Esophagus (tissue), 2 donors: ENCODE results near the gene ADAMTS18. TPM values are rescaled to one million over a fixed set of nuclear protein-coding genes. Genes with fewer than 3 reads are reported as not detected.

Source experiments
- H3K27ac ChIP-seq, 2 donors: one replicate each; pipeline ENCODE4 v1.5.1; 2013; ENCODE audit warnings: low read depth in 2 of 2, mild to moderate bottlenecking in 2 of 2, inconsistent platforms in 1 of 2, low read length in 1 of 2, moderate library complexity in 1 of 2
- H3K27me3 ChIP-seq, 2 donors: one replicate each; pipeline ENCODE4 v1.6.1; 2013; ENCODE audit warnings: low read length in 2 of 2, control low read depth in 1 of 2, mild to moderate bottlenecking in 1 of 2; ENCODE audit not compliant: insufficient read depth in 2 of 2, control insufficient read depth in 1 of 2
- H3K36me3 ChIP-seq, 2 donors: one replicate each; pipeline ENCODE4 v1.6.1; 2013; ENCODE audit warnings: low read length in 1 of 2; ENCODE audit not compliant: control insufficient read depth in 2 of 2, insufficient read depth in 2 of 2
- H3K4me1 ChIP-seq, 2 donors: one replicate each; pipeline ENCODE4 v1.6.1; 2013; ENCODE audit warnings: low read length in 1 of 2; ENCODE audit not compliant: control insufficient read depth in 2 of 2, insufficient read depth in 2 of 2
- H3K4me3 ChIP-seq, 2 donors: one replicate each; pipeline ENCODE4 v1.5.1; 2013; ENCODE audit warnings: low read length in 2 of 2, mild to moderate bottlenecking in 2 of 2, low read depth in 1 of 2, moderate library complexity in 1 of 2
- H3K9me3 ChIP-seq, 2 donors: one replicate each; pipeline ENCODE4 v1.6.1; 2013; ENCODE audit warnings: mild to moderate bottlenecking in 2 of 2, low read depth in 1 of 2, low read length in 1 of 2, moderate library complexity in 1 of 2; ENCODE audit not compliant: control insufficient read depth in 2 of 2, insufficient read depth in 1 of 2
- WGBS, 2 donors: extraction: QIAGEN DNeasy Blood & Tissue Kit; methylation state at CpG; one replicate each; pipeline ENCODE4 v1.1.7; 2013; 5-methylcytosine and 5-hydroxymethylcytosine counted together
- polyA plus RNA-seq, 2 donors: library from polyadenylated mRNA; stranded (reverse); fragments of 200-250 nt; gene quantifications; one replicate each; pipeline ENCODE4 v1.2.3, GENCODE V29; 2013
- donor health status: healthy with polysubstance abuse.
- donor health status: Bipolar disorder and iron deficiency.

ADAMTS18 gene
- polyA plus RNA-seq, 2 donors, result under 0.01 to 0.02 TPM

DNA sequence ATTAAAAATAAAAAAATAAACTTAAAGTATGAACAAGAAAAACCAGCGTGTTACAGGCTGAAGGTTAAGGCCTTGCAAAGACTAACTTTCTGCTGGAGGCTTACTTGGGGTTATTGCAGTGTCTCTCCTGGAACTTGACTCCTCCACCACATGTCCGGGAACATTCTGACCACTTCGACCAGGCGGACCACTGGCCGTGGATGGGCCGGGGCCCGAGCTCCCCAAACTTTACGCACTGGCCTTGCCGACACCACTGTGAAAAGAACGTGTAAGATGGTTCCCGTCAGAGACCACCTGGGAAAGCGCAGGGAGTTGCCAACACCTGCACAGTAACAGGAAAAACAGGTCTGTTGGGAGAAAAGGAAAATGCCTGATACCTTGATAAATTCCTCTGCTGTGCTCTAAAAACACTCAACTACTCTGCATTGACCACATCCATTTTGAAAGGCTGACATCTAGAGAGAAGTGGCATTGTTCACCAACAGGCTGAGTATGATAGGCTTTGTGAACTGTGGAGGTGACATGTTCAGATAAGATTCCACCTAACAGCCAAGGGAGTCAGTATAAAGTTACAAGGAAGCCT is 99.1 kb downstream of the ADAMTS18 start:
- H3K27me3 ChIP-seq, result no peaks in the 10 kb centered on the region
- WGBS, 2 donors, result 59 to 64% methylated on average over 12 of the region's 12 CpGs
- H3K4me1 ChIP-seq, result no peaks in the 10 kb centered on the region
- H3K36me3 ChIP-seq, result no peaks in the 10 kb centered on the region
- H3K4me3 ChIP-seq, result no peak overlapping the region
- no peaks in the 10 kb centered on the region for H3K9me3 ChIP-seq
- no peak overlapping the region for H3K27ac ChIP-seq

DNA sequence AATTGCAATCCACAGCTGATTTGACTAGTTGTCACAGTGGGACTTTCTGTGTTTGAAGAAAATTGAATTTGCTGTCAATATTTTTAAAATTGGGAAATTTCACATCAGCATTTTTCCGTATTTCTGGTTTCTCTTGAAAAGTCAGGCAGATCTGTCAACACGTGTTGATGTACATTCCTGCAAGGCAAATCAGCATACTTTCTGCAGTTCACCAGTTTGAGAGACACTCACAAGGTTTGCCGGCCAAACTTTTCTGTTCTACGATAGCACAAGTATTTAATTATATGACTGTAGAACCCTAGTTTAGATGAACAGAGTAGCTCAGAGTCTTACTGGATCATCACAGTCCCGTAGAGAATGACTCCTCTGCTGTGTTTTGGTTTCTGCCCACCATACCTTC is 102.0 kb downstream of the ADAMTS18 start:
- Histone ChIP-seq H3K4me1 (no peaks in the 10 kb centered on the region), H3K27me3 (no peaks in the 10 kb centered on the region), H3K9me3 (no peaks in the 10 kb centered on the region), H3K36me3 (no peaks in the 10 kb centered on the region), H3K4me3 (no peak overlapping the region), H3K27ac (no peak overlapping the region)
- 71 to 75% methylated on average over 5 of the region's 5 CpGs for WGBS, 2 donors

DNA sequence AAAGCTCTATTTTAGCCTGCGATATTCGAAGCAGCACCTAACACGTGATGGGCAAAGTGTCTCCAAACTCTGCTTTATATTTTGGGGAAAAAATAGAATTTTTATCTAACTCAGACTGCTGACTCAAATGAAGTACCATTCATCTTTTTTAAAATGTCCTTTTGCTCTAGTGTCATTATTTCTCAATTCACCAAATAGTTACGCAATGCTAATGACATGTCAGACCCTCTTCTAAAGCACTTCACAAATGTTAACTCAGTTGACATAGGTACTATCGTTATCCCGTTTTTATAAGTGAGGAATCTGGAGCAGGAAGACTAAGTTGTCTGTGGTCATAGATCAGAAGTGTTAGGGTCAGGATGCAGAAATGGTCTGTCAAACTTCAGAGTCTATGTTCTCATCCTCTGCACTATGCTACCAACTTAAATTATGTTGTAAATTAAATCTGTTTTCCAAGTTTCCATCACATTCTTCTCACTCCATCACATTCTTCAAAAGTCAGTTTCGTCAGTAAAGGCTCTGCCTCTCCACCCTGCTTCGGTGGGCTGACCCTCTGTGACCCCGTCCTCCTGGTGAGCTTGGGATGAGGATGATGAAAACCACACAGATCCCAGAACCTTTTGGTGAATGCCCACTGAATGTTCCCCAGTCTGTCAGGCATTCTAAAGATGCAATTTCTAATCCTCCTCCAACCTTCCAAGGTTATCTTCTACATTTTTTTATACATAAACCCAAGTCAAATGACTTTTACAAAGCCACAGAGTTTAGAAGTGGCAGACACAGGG is 102.8 kb downstream of the ADAMTS18 start:
- Histone ChIP-seq H3K36me3 (no peaks in the 10 kb centered on the region), H3K4me3 (no peak overlapping the region), H3K4me1 (no peaks in the 10 kb centered on the region), H3K27ac (no peak overlapping the region), H3K27me3 (no peaks in the 10 kb centered on the region), H3K9me3 (no peaks in the 10 kb centered on the region)
- WGBS, 2 donors, result 69 to 76% methylated on average over 9 of the region's 9 CpGs

DNA sequence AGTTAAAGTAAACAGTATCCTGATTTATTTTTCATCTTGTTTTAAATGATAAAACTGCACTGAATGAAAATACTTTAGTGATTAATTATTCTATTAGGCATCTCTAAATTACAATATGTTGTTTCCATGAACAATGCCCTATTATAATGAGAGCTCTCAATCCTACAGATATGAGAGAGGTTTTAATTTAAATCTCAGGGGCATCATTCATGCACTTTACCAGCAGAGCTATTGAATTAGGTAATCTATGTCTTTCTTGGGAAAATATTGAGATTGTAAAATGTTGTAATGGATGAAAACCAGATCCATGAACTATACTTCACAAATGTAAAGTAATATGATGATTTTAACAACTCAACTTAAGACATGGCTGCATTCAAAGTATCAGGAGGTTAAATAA is 103.8 kb downstream of the ADAMTS18 start:
- no peak overlapping the region for H3K27ac ChIP-seq
- no peaks in the 10 kb centered on the region for H3K4me1 ChIP-seq
- H3K4me3 ChIP-seq, result no peak overlapping the region
- H3K9me3 ChIP-seq, result no peaks in the 10 kb centered on the region
- no peaks in the 10 kb centered on the region for H3K36me3 ChIP-seq
- no peaks in the 10 kb centered on the region for H3K27me3 ChIP-seq

DNA sequence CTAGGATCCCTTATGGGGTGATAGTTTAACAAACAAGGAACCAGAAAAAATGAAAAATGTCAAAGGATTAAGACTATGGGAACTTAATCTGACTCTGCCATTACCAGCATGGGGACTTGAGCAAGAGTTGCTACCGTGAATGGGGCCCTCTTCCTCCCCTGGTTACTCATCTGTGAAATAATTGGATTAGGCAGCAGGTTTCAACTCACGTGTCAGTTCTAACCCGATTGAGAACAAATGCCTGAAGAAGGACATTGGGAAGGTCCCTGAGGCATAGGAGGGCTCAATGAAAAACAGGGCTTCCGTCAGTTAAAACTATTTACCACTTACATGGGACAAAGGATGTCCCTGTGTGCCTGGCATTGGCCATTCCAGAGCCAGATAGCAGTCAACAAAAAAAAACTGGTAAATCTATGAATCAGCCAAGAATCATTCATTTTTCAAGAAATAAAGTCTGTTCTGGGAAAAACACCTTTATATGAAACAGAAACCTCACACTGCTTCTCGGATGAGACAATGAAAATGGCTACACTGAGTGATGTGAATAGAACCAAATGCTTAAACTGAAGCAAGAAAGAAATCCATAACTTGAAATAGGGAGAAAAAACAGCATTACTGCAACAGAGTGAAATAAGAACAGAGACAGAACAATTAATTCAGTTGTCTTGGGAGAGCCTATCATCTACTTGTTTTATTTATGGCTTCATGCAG is 104.3 kb downstream of the ADAMTS18 start:
- WGBS, 2 donors, result 43 to 52% methylated on average over 5 of the region's 5 CpGs
- no peaks in the 10 kb centered on the region for H3K9me3 ChIP-seq
- no peaks in the 10 kb centered on the region for H3K36me3 ChIP-seq
- no peaks in the 10 kb centered on the region for H3K27me3 ChIP-seq
- H3K4me1 ChIP-seq, result no peaks in the 10 kb centered on the region
- no peak overlapping the region for H3K4me3 ChIP-seq
- no peak overlapping the region for H3K27ac ChIP-seq

DNA sequence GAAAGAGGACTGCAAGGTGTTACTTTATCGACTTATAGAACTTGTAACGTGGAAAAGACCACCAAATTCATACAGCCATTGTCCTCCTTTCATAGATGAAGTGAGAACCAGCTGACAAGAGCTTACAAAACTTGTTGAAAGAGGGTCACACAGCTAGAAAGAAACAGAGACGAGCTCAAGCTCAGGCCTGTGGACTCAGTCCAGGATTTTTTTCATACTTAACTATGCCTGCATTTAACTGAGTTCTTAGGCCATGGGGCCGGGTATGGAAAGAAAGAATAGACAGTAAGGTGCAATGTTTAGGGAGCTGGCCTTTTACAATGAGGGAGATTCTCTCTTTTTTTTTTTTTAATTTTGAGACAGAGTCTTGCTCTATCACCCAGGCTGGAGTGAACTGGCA is 106.1 kb downstream of the ADAMTS18 start:
- Histone ChIP-seq H3K4me1 (no peaks in the 10 kb centered on the region), H3K4me3 (no peak overlapping the region), H3K36me3 (no peaks in the 10 kb centered on the region), H3K27me3 (no peaks in the 10 kb centered on the region), H3K27ac (no peak overlapping the region), H3K9me3 (no peaks in the 10 kb centered on the region)
- 62 to 65% methylated on average over 4 of the region's 4 CpGs for WGBS, 2 donors

DNA sequence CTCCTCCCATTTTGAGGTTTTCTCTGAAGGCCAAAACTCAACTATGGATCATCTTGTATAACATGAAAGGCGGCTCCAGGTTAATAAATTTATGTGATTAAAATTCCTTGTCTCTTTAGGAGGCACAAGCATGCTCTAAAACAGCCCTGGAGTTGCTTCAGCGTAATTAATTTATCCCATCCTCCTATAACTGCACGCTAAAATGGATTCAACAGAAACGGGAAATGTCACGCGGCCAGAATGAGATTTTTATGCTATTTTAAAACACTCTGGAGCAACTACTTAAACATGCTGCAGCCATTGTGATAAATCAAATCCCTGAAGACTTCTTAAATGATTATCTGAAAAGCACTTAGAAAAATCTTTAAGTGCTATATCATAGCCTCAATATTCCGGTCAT is 106.6 kb downstream of the ADAMTS18 start:
- Histone ChIP-seq H3K27ac (no peak overlapping the region), H3K4me3 (no peak overlapping the region), H3K27me3 (no peaks in the 10 kb centered on the region), H3K4me1 (no peaks in the 10 kb centered on the region), H3K9me3 (no peaks in the 10 kb centered on the region), H3K36me3 (no peaks in the 10 kb centered on the region)
- 82 to 88% methylated on average over 7 of the region's 7 CpGs for WGBS, 2 donors

DNA sequence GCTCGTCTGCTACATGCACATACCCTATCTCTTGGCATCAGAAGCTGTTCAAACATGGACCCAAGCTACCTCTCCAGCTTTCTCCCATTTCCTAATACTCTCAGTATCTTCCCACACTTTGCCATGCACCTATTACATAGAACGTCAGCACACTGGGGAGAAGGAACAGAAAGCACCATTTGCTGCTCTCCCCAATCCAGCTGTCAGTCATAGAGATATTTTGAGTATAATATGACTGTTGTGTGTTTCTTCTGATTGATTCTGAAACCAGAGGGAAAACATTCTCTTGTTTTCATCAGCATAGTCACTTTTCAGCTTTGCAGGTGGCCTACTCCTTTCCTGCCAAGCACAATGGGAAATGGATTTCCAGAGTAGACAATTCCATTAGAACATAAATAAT is 107.1 kb downstream of the ADAMTS18 start:
- Histone ChIP-seq H3K4me1 (no peaks in the 10 kb centered on the region), H3K27me3 (no peaks in the 10 kb centered on the region), H3K27ac (no peak overlapping the region), H3K9me3 (no peaks in the 10 kb centered on the region), H3K36me3 (no peaks in the 10 kb centered on the region), H3K4me3 (no peak overlapping the region)
- WGBS, 2 donors, result 83 to 85% methylated on average over 2 of the region's 2 CpGs

DNA sequence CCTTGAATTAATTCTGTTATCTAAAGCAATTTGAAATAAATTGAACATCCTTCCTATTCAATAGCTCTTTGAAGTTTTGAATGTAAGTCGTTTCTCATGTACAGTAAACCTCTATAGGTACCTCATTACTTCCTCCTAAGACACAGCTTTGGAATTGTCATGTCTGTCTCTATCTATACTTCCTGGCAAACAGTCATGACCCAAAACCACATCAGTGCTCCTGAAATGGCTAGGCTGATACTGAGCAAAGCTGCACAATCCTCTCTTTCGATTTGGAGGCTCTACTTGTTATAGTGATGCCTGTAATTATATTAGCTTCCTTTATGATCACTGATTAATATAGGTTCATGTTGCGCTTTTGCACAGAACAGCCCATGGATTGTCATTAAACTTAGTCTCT is 110.1 kb downstream of the ADAMTS18 start:
- WGBS, 2 donors, result 74 to 82% methylated on average over 3 of the region's 3 CpGs
- Histone ChIP-seq H3K27ac (no peak overlapping the region), H3K9me3 (no peaks in the 10 kb centered on the region), H3K4me3 (no peak overlapping the region), H3K4me1 (no peaks in the 10 kb centered on the region), H3K36me3 (no peaks in the 10 kb centered on the region), H3K27me3 (no peaks in the 10 kb centered on the region)
